Astrocyte of the hippocampus (primary cell): ENCODE results near the gene KIZ.
"Not testable (repeated sequence)": the region's sequence is repeated elsewhere in the genome, so short reads cannot be mapped to it uniquely, and the experiment has no call there.

Source experiments
- DNase-seq: peaks from one replicate; pipeline ENCODE4 v3.0.0; 2011; ENCODE audit warnings: low read depth, low spot score

KIZ gene

GRCh38 chr20:21139881-21140566, 14.1 kb downstream of the KIZ start:
- no peak for DNase-seq

- no peak for DNase-seq
These were observed 15.9 kb downstream of the KIZ start for GRCh38 chr20:21141825-21142224.

- no peak for DNase-seq
These were observed 17.5 kb downstream of the KIZ start for GRCh38 chr20:21143194-21143890.

GRCh38 chr20:21145424-21145823, 19.5 kb downstream of the KIZ start:
- no peak for DNase-seq

- no peak for DNase-seq
These were observed 20.3 kb downstream of the KIZ start for GRCh38 chr20:21146215-21146614.

GRCh38 chr20:21147593-21147992, 21.7 kb downstream of the KIZ start:
- no peak for DNase-seq

GRCh38 chr20:21149344-21149743, 23.5 kb downstream of the KIZ start:
- DNase-seq = no peak

GRCh38 chr20:21151791-21152190, 25.9 kb downstream of the KIZ start:
- no peak for DNase-seq

GRCh38 chr20:21154692-21155091, 28.8 kb downstream of the KIZ start:
- DNase-seq = no peak

GRCh38 chr20:21155268-21155667, 29.4 kb downstream of the KIZ start:
- DNase-seq = no peak

GRCh38 chr20:21156266-21156665, 30.4 kb downstream of the KIZ start:
- peak; percentile 79 for DNase-seq

GRCh38 chr20:21157006-21157405, 31.1 kb downstream of the KIZ start:
- no peak for DNase-seq

GRCh38 chr20:21159658-21160380, 33.9 kb downstream of the KIZ start:
- DNase-seq = no peak

- DNase-seq = no peak
These were observed 36.0 kb downstream of the KIZ start for GRCh38 chr20:21161926-21162325.

- DNase-seq = no peak
These were observed 36.7 kb downstream of the KIZ start for GRCh38 chr20:21162631-21163030.

GRCh38 chr20:21166801-21167200, 40.9 kb downstream of the KIZ start:
- no peak for DNase-seq

GRCh38 chr20:21167261-21167660, 41.4 kb downstream of the KIZ start:
- no peak for DNase-seq

GRCh38 chr20:21168061-21168460, 42.2 kb downstream of the KIZ start:
- not testable (repeated sequence) for DNase-seq

- DNase-seq = no peak
These were observed 46.7 kb downstream of the KIZ start for GRCh38 chr20:21172626-21173025.

- no peak for DNase-seq
These were observed 47.6 kb downstream of the KIZ start for GRCh38 chr20:21173485-21173884.

GRCh38 chr20:21174516-21175239, 48.8 kb downstream of the KIZ start:
- DNase-seq = no peak

GRCh38 chr20:21175433-21175832, 49.6 kb downstream of the KIZ start:
- no peak for DNase-seq
